ENCODE measurements around the gene TCEAL9.
A peak's percentile ranks its signal among the peaks of the same experiment; 100 is the strongest.

TCEAL9 gene

DNA sequence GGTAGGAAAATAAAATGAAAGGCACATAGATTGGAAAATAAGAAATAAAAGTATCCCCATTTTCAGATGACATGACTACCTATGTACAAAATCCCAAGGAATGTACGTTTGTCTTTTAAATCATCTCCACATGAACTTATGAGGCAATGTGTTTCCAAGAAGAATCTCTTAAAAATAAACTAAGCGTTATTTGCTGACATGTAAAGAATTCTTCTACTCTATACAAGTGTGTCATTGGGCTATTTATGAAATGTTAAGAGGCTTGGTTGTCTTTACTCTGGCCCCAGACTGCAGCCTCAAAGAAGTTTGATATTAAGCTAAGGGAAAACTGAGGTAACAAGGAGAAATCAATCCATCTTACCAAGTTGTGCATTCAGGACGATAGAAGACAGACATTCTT is 37.2 kb downstream of the TCEAL9 start:
- TF ChIP-seq, protein P1, sequence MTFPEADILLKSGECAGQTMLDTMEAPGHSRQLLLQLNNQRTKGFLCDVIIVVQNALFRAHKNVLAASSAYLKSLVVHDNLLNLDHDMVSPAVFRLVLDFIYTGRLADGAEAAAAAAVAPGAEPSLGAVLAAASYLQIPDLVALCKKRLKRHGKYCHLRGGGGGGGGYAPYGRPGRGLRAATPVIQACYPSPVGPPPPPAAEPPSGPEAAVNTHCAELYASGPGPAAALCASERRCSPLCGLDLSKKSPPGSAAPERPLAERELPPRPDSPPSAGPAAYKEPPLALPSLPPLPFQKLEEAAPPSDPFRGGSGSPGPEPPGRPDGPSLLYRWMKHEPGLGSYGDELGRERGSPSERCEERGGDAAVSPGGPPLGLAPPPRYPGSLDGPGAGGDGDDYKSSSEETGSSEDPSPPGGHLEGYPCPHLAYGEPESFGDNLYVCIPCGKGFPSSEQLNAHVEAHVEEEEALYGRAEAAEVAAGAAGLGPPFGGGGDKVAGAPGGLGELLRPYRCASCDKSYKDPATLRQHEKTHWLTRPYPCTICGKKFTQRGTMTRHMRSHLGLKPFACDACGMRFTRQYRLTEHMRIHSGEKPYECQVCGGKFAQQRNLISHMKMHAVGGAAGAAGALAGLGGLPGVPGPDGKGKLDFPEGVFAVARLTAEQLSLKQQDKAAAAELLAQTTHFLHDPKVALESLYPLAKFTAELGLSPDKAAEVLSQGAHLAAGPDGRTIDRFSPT (tag by site-specific recombination; IDR thresholded peaks at IDR 0.05) = no peak
- no peak for TF ChIP-seq OSR2 (tag by site-specific recombination; IDR thresholded peaks at IDR 0.05)
- TF ChIP-seq, protein P2, sequence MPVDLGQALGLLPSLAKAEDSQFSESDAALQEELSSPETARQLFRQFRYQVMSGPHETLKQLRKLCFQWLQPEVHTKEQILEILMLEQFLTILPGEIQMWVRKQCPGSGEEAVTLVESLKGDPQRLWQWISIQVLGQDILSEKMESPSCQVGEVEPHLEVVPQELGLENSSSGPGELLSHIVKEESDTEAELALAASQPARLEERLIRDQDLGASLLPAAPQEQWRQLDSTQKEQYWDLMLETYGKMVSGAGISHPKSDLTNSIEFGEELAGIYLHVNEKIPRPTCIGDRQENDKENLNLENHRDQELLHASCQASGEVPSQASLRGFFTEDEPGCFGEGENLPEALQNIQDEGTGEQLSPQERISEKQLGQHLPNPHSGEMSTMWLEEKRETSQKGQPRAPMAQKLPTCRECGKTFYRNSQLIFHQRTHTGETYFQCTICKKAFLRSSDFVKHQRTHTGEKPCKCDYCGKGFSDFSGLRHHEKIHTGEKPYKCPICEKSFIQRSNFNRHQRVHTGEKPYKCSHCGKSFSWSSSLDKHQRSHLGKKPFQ (tag by site-specific recombination; IDR thresholded peaks at IDR 0.05) = no peak
- TF ChIP-seq WT1 (tag by site-specific recombination; IDR thresholded peaks at IDR 0.05) = no peak
- POLR2A ChIA-PET = no interaction called here
- Histone ChIP-seq H3K36me3 (ENCODE audit: control insufficient read depth in 2 of 2, insufficient read depth in 1 of 2, low read length in 2 of 2) (no peaks in the 10 kb centered on the region), H3K27ac (ENCODE audit: extremely low read depth, low read depth, low read length) (no peak overlapping the region), H3K4me1 (ENCODE audit: control insufficient read depth, insufficient read depth, low read length) (no peaks in the 10 kb centered on the region), H3K4me3 (ENCODE audit: low read depth, low read length) (no peak overlapping the region), H3K9me3 (ENCODE audit: control insufficient read depth, insufficient read depth, low read depth, low read length) (no peaks in the 10 kb centered on the region)
- CTCF ChIA-PET = no interaction called here

DNA sequence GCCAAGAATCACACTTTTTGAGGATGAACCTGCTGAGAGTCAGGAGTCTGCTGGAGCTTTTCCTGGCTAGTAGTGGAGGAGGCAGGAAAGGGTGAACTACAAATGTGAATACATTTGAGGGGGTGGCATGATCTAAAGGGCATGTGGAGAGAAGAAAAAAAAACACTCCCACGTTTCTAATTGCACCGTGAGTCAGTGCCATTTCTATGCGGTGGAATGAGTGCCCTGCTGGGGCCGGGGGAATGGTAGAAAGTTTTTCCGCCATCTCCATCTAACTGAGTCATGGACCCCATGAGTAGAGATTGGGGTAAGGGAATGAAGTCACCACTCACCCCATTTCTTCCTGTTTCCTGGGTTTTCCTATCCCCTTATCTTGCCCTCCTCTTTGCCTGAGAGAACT is 39.9 kb downstream of the TCEAL9 start:
- ChIA-PET CTCF (no interaction called here), POLR2A (no interaction called here)
- H3K9me3 ChIP-seq (ENCODE audit: control insufficient read depth, insufficient read depth, low read depth, low read length) = no peaks in the 10 kb centered on the region
- no peak overlapping the region for H3K4me3 ChIP-seq (ENCODE audit: low read depth, low read length)
- H3K4me1 ChIP-seq (ENCODE audit: control insufficient read depth, insufficient read depth, low read length) = no peaks in the 10 kb centered on the region
- no peak overlapping the region for H3K27ac ChIP-seq (ENCODE audit: extremely low read depth, low read depth, low read length)
- no peaks in the 10 kb centered on the region for H3K36me3 ChIP-seq (ENCODE audit: control insufficient read depth in 2 of 2, insufficient read depth in 1 of 2, low read length in 2 of 2)
- TF ChIP-seq ZIC2 (tag by site-specific recombination; IDR thresholded peaks at IDR 0.05) (no peak), WT1 (tag by site-specific recombination; IDR thresholded peaks at IDR 0.05) (no peak), ZNF324 (tag by site-specific recombination; IDR thresholded peaks at IDR 0.05) (no peak), ZSCAN16 (tag by site-specific recombination; IDR thresholded peaks at IDR 0.05) (no peak), ZNF658 (tag by site-specific recombination; IDR thresholded peaks at IDR 0.05) (no peak), EGR2 (tag by site-specific recombination; IDR thresholded peaks at IDR 0.05; ENCODE audit: low read depth) (peak; percentile 71), ZFHX2 (tag by site-specific recombination; conservative IDR thresholded peaks at IDR 0.05) (peak; percentile 76), ZNF239 (tag by site-specific recombination; IDR thresholded peaks at IDR 0.05) (no peak)
- TF ChIP-seq, protein P3, sequence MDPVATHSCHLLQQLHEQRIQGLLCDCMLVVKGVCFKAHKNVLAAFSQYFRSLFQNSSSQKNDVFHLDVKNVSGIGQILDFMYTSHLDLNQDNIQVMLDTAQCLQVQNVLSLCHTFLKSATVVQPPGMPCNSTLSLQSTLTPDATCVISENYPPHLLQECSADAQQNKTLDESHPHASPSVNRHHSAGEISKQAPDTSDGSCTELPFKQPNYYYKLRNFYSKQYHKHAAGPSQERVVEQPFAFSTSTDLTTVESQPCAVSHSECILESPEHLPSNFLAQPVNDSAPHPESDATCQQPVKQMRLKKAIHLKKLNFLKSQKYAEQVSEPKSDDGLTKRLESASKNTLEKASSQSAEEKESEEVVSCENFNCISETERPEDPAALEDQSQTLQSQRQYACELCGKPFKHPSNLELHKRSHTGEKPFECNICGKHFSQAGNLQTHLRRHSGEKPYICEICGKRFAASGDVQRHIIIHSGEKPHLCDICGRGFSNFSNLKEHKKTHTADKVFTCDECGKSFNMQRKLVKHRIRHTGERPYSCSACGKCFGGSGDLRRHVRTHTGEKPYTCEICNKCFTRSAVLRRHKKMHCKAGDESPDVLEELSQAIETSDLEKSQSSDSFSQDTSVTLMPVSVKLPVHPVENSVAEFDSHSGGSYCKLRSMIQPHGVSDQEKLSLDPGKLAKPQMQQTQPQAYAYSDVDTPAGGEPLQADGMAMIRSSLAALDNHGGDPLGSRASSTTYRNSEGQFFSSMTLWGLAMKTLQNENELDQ (tag by site-specific recombination; IDR thresholded peaks at IDR 0.05; ENCODE audit: low read depth) = no peak
- TF ChIP-seq, protein P4, sequence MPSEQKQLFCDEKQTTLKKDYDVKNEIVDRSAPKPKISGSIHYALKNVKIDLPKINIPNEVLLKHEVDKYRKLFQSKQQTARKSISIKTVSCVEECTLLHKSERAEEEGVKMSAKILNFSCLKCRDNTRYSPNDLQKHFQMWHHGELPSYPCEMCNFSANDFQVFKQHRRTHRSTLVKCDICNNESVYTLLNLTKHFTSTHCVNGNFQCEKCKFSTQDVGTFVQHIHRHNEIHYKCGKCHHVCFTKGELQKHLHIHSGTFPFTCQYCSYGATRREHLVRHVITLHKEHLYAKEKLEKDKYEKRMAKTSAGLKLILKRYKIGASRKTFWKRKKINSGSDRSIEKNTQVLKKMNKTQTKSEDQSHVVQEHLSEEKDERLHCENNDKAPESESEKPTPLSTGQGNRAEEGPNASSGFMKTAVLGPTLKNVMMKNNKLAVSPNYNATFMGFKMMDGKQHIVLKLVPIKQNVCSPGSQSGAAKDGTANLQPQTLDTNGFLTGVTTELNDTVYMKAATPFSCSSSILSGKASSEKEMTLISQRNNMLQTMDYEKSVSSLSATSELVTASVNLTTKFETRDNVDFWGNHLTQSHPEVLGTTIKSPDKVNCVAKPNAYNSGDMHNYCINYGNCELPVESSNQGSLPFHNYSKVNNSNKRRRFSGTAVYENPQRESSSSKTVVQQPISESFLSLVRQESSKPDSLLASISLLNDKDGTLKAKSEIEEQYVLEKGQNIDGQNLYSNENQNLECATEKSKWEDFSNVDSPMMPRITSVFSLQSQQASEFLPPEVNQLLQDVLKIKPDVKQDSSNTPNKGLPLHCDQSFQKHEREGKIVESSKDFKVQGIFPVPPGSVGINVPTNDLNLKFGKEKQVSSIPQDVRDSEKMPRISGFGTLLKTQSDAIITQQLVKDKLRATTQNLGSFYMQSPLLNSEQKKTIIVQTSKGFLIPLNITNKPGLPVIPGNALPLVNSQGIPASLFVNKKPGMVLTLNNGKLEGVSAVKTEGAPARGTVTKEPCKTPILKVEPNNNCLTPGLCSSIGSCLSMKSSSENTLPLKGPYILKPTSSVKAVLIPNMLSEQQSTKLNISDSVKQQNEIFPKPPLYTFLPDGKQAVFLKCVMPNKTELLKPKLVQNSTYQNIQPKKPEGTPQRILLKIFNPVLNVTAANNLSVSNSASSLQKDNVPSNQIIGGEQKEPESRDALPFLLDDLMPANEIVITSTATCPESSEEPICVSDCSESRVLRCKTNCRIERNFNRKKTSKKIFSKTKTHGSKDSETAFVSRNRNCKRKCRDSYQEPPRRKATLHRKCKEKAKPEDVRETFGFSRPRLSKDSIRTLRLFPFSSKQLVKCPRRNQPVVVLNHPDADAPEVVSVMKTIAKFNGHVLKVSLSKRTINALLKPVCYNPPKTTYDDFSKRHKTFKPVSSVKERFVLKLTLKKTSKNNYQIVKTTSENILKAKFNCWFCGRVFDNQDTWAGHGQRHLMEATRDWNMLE (tag by site-specific recombination; conservative IDR thresholded peaks at IDR 0.05; ENCODE audit: low read depth) = no peak
